Measurements from ENCODE around the gene DDIT4. TPM values are rescaled to one million over a fixed set of nuclear protein-coding genes. Genes with fewer than 3 reads are reported as not detected.
A peak's percentile ranks its signal among the peaks of the same experiment; 100 is the strongest.

DDIT4 gene
- total RNA-seq, 4 donors from 2014 or later = 93.0 to 309 (median 134) TPM

GRCh38 chr10:72229261-72230251 is 44.2 kb upstream of the DDIT4 start:
- Histone ChIP-seq H3K9me3 (no peaks in the 10 kb centered on the region), H3K27ac (peak overlapping the region in 2 of 3 donors; percentile 54), H3K36me3 (peaks cover 28 to 38% of the 10 kb centered on the region in 2 donors), H3K27me3 (no peaks in the 10 kb centered on the region), H3K4me1 (peaks cover 7 to 15% of the 10 kb centered on the region in 2 donors), H3K4me3 (replicated peaks in 1 of 3) (no peak overlapping the region)
- DNase-seq = no peak
- TF ChIP-seq POLR2A (IDR thresholded peaks at IDR 0.05) (no peak), CTCF (IDR thresholded peaks at IDR 0.05) (no peak)
- WGBS, 2 donors = 76 to 78% methylated on average over 8 of the region's 8 CpGs
- intact Hi-C loops (cut with DNase I) = loop anchor here (10.0 kb wide), 1 partner anchor 275 kb away; no protein-coding TSS in a partner anchor

- H3K9me3 ChIP-seq = no peaks in the 10 kb centered on the region
- no peak overlapping the region for H3K27ac ChIP-seq
- no peak for DNase-seq
- H3K27me3 ChIP-seq = no peaks in the 10 kb centered on the region
- H3K36me3 ChIP-seq = peaks cover 36 to 45% of the 10 kb centered on the region in 2 donors
- peaks cover 4 to 15% of the 10 kb centered on the region in 2 donors for H3K4me1 ChIP-seq
- H3K4me3 ChIP-seq (replicated peaks in 1 of 3) = no peak overlapping the region
- intact Hi-C loops (cut with DNase I) = no loop called here
- no peak for TF ChIP-seq POLR2A (IDR thresholded peaks at IDR 0.05)
- no peak for TF ChIP-seq CTCF (IDR thresholded peaks at IDR 0.05)
Measured at GRCh38 chr10:72233621-72234020, 40.1 kb upstream of the DDIT4 start.

GRCh38 chr10:72234560-72235095 is 39.1 kb upstream of the DDIT4 start:
- intact Hi-C loops (cut with DNase I) = no loop called here
- no peaks in the 10 kb centered on the region for H3K27me3 ChIP-seq
- H3K4me1 ChIP-seq = peaks cover 0 to 10% of the 10 kb centered on the region in 2 donors
- 90 to 95% methylated on average over 5 to 6 of the region's 6 CpGs for WGBS, 2 donors
- H3K27ac ChIP-seq = no peak overlapping the region
- H3K4me3 ChIP-seq (replicated peaks in 1 of 3) = no peak overlapping the region
- TF ChIP-seq POLR2A (IDR thresholded peaks at IDR 0.05) = no peak
- no peak for TF ChIP-seq CTCF (IDR thresholded peaks at IDR 0.05)
- peaks cover 36 to 45% of the 10 kb centered on the region in 2 donors for H3K36me3 ChIP-seq
- DNase-seq = no peak
- no peaks in the 10 kb centered on the region for H3K9me3 ChIP-seq

GRCh38 chr10:72235544-72236279 is 38.0 kb upstream of the DDIT4 start:
- TF ChIP-seq CTCF (IDR thresholded peaks at IDR 0.05) (no peak), POLR2A (IDR thresholded peaks at IDR 0.05) (no peak)
- Histone ChIP-seq H3K36me3 (peaks cover 36 to 42% of the 10 kb centered on the region in 2 donors), H3K4me3 (replicated peaks in 1 of 3) (no peak overlapping the region), H3K27me3 (no peaks in the 10 kb centered on the region), H3K4me1 (no peaks in the 10 kb centered on the region), H3K9me3 (no peaks in the 10 kb centered on the region), H3K27ac (no peak overlapping the region)
- DNase-seq = no peak
- WGBS, 2 donors = 88 to 94% methylated on average over 6 of the region's 6 CpGs
- intact Hi-C loops (cut with DNase I) = no loop called here
